ENCODE results near the gene GALNT10.
A peak's percentile ranks its signal among the peaks of the same experiment; 100 is the strongest.

The GALNT10 gene

GRCh38 chr5:154355129-154355611 is 164.6 kb downstream of the GALNT10 start (continued):
- TF ChIP-seq POU6F1 (CRISPR knock-in tag; IDR thresholded peaks at IDR 0.05; ENCODE audit: borderline replicate concordance, low read depth) (no peak), ESRRG (CRISPR knock-in tag; IDR thresholded peaks at IDR 0.05) (no peak), CREB5 (CRISPR knock-in tag; IDR thresholded peaks at IDR 0.05; ENCODE audit: low read depth) (no peak)

- TF ChIP-seq ISL1 (CRISPR knock-in tag; IDR thresholded peaks at IDR 0.05) (no peak), POU6F1 (CRISPR knock-in tag; IDR thresholded peaks at IDR 0.05; ENCODE audit: borderline replicate concordance, low read depth) (no peak), SNAI2 (CRISPR knock-in tag; IDR thresholded peaks at IDR 0.05) (no peak), CSDC2 (CRISPR knock-in tag; IDR thresholded peaks at IDR 0.05) (no peak), ZFP3 (CRISPR knock-in tag; IDR thresholded peaks at IDR 0.05) (no peak), BACH2 (CRISPR knock-in tag; IDR thresholded peaks at IDR 0.05; ENCODE audit: borderline replicate concordance) (no peak), CREB5 (CRISPR knock-in tag; IDR thresholded peaks at IDR 0.05; ENCODE audit: low read depth) (no peak), PATZ1 (CRISPR knock-in tag; IDR thresholded peaks at IDR 0.05; ENCODE audit: borderline replicate concordance) (no peak), ARNTL (CRISPR knock-in tag; IDR thresholded peaks at IDR 0.05; ENCODE audit: borderline replicate concordance, low read depth) (no peak), CSRNP3 (CRISPR knock-in tag; IDR thresholded peaks at IDR 0.05) (no peak), TSHZ2 (CRISPR knock-in tag; IDR thresholded peaks at IDR 0.05) (no peak)
- peak; percentile 61 for ATAC-seq
Measured at GRCh38 chr5:154356020-154356655, 165.6 kb downstream of the GALNT10 start.

- ATAC-seq = no peak
- TF ChIP-seq GLIS3 (CRISPR knock-in tag; IDR thresholded peaks at IDR 0.05) (no peak), TOX (CRISPR knock-in tag; IDR thresholded peaks at IDR 0.05; ENCODE audit: borderline replicate concordance) (no peak), CSRNP3 (CRISPR knock-in tag; IDR thresholded peaks at IDR 0.05) (no peak), CSDC2 (CRISPR knock-in tag; IDR thresholded peaks at IDR 0.05) (no peak), BACH2 (CRISPR knock-in tag; IDR thresholded peaks at IDR 0.05; ENCODE audit: borderline replicate concordance) (no peak), ESRRG (CRISPR knock-in tag; IDR thresholded peaks at IDR 0.05) (no peak), CREB5 (CRISPR knock-in tag; IDR thresholded peaks at IDR 0.05; ENCODE audit: low read depth) (no peak), ZFP30 (CRISPR knock-in tag; IDR thresholded peaks at IDR 0.05) (no peak), ZNF70 (CRISPR knock-in tag; IDR thresholded peaks at IDR 0.05) (no peak), POU6F1 (CRISPR knock-in tag; IDR thresholded peaks at IDR 0.05; ENCODE audit: borderline replicate concordance, low read depth) (no peak), OSR1 (CRISPR knock-in tag; IDR thresholded peaks at IDR 0.05) (no peak)
Measured at GRCh38 chr5:154356958-154357357, 166.4 kb downstream of the GALNT10 start.
